SJCRH30 (cell line): ENCODE data around the gene KCNMA1. TPM values are rescaled to one million over a fixed set of nuclear protein-coding genes. Genes with fewer than 3 reads are reported as not detected.

Source experiments
- DNase-seq, 2 experiments: peaks; one replicate each; pipeline ENCODE4 v3.0.0-alpha.2; 2015 to 2020
- H3K27ac ChIP-seq: fragments of 250-450 bp; sonication (Bioruptor Pico); 2 replicates; pipeline ENCODE4 v1.5.1; 2020; ENCODE audit warnings: mild to moderate bottlenecking, moderate library complexity
- H3K27me3 ChIP-seq: fragments of 250-450 bp; sonication (Bioruptor Pico); 2 replicates; pipeline ENCODE4 v1.5.1; 2020; ENCODE audit warnings: mild to moderate bottlenecking, moderate library complexity
- H3K36me3 ChIP-seq: fragments of 250-450 bp; sonication (Bioruptor Pico); 2 replicates; pipeline ENCODE4 v1.5.1; 2020; ENCODE audit warnings: mild to moderate bottlenecking, moderate library complexity
- H3K4me1 ChIP-seq: fragments of 250-450 bp; sonication (Bioruptor Pico); 2 replicates; pipeline ENCODE4 v1.5.1; 2020; ENCODE audit warnings: mild to moderate bottlenecking, moderate library complexity
- H3K4me3 ChIP-seq: fragments of 250-450 bp; sonication (Bioruptor Pico); 2 replicates; pipeline ENCODE4 v1.5.1; 2020; ENCODE audit warnings: mild to moderate bottlenecking, moderate library complexity
- H3K9me3 ChIP-seq: fragments of 250-450 bp; sonication (Bioruptor Pico); replicated peaks from 2 replicates; pipeline ENCODE4 v1.5.1; 2020; ENCODE audit warnings: mild to moderate bottlenecking, moderate library complexity
- total RNA-seq: library from RNA; depleted of rRNA; stranded (reverse); fragments of >200 nt; shearing (Covaris generic); gene quantifications from 2 replicates; pipeline ENCODE4 v1.2.3, GENCODE V29; 2014

KCNMA1 gene
- total RNA-seq, 1 experiment from 2014 or later: 0.69 TPM

GRCh38 chr10:77380723-77381122, 256.9 kb downstream of the KCNMA1 start:
- Histone ChIP-seq H3K4me3 (no peak overlapping the region), H3K27ac (no peak overlapping the region), H3K4me1 (no peaks in the 10 kb centered on the region), H3K9me3 (no peaks in the 10 kb centered on the region), H3K27me3 (0 out of 2 replicates have a peak, but pooled peaks cover 2% of the 10 kb centered on the region), H3K36me3 (no peaks in the 10 kb centered on the region)
- DNase-seq: no peak

DNA sequence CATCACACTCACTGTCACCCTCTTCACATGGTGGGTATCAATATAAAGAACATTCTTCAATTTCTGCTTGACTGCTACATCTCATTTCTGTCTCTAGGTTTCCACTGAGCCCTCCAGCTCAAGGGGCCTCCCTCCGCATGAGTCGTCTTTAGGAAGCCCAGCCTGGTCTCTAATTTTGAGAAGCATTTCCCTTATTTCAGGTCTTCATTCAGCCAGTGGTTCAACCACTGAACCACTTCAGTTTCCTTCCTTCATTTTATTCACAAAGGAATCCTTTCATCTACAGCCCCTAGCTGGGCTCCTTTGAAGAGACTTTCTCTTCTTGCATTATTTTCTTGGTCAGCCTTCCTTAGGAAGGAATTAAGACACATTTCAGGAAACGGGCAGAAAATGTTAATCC, 257.4 kb downstream of the KCNMA1 start:
- DNase-seq: no peak
- H3K9me3 ChIP-seq: no peaks in the 10 kb centered on the region
- 0 out of 2 replicates have a peak, but pooled peaks cover 2% of the 10 kb centered on the region for H3K27me3 ChIP-seq
- no peaks in the 10 kb centered on the region for H3K36me3 ChIP-seq
- H3K4me1 ChIP-seq: no peaks in the 10 kb centered on the region
- H3K4me3 ChIP-seq: no peak overlapping the region
- no peak overlapping the region for H3K27ac ChIP-seq

DNA sequence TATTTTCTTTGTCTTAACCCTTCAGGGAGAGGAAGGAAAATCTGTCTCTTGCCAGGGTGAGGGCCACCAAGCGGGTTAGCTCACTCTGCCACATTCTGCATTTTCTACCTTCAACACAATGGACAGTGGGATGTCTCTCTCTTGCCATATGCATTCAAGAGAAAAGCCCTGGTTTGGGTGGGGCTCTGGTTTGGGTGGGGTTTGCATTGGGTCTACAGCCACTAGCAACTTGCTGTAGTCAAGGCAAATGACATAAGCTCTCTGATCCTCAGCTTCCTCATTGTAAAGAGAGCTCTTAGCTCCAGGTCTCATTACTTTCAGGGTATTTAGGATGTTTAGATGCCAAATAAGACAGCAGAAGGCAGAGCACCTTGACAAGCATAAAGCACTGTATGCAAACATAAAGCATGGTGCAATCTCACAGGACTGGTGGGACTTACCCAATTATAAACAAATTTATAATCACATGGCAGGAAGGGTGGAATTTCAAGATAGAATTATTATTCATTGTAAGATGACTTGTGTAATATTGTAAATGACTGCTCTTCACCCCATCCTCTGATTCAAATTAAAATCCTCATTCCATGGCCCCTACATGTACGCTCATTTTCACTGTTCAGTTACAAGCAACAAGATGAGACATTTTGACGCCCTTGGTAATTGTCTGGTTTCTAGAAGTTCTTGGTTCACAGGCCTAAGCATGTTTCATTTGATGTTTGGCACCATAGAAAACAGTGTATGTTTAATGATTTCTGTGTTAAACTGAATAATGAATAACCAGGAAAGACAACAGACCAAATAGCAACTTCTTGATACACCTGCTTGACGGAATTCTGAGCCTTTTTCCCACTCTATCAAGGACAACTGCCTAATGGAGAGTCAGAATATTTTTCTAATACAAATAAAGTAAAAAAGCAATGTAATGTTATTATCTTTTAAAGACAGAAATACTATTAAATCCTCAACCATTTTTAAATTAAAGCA, 258.9 kb downstream of the KCNMA1 start:
- H3K27me3 ChIP-seq: 0 out of 2 replicates have a peak, but pooled peaks cover 2% of the 10 kb centered on the region
- no peak overlapping the region for H3K27ac ChIP-seq
- no peaks in the 10 kb centered on the region for H3K9me3 ChIP-seq
- no peak for DNase-seq
- no peaks in the 10 kb centered on the region for H3K4me1 ChIP-seq
- H3K4me3 ChIP-seq: no peak overlapping the region
- H3K36me3 ChIP-seq: no peaks in the 10 kb centered on the region

DNA sequence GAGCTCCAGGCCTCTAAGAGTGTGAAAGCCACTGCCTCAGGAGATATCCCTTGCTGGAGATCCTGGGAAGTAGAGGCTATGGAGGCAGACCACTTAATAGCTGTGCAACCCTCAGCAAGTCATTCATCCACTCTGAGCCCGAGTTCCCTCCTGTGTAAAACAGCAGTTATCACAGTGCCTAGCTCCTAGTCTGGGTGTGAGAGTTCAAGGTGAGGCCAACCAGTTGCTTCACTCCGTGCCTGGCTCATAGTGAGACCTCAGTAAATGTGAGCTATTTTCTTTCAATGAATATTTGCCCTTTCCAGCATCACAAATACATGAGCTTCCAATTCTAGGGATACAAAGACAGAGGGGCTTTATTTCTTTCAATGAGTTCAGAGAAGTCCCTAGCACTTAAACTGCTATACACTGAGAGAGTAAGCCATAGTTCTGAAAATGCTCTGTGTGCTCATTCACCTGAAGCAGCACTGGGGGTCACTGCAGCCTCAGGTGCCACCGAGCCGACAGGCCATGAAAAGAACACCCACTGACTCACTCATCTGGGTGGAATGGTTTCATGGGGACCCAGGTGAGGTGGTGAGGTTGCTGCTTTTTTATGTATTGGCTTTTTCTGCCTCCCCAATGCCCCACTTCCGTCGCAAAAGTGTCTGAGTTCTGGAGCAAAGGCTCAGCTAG, 259.8 kb downstream of the KCNMA1 start:
- H3K9me3 ChIP-seq: no peaks in the 10 kb centered on the region
- H3K4me1 ChIP-seq: no peaks in the 10 kb centered on the region
- 0 out of 2 replicates have a peak, but pooled peaks cover 2% of the 10 kb centered on the region for H3K27me3 ChIP-seq
- H3K36me3 ChIP-seq: no peaks in the 10 kb centered on the region
- no peak overlapping the region for H3K4me3 ChIP-seq
- no peak overlapping the region for H3K27ac ChIP-seq
- DNase-seq: no peak

DNA sequence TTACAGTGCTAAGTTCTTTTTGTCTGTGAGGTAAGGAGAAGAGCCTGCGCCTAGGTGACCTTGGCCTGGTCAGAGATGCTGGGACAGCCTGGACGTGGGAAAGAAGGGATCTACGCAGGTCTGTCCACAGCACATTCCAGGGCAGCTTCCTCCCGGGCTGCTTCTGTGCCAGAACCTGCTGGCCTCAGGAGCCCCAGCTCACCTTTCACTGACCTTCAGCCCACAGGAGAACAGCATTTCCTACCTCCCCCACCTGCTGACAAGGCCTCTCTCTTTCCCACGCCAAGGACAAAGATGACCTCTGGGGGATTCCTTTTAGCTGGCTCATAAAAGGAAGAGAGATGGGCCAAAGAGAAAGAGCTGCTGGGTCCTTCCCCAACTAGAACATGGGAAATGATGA, 260.6 kb downstream of the KCNMA1 start:
- H3K4me1 ChIP-seq: peaks cover under 1% of the 10 kb centered on the region; the same call in 1 of the 2 replicates
- no peaks in the 10 kb centered on the region for H3K9me3 ChIP-seq
- H3K27ac ChIP-seq: no peak overlapping the region
- H3K36me3 ChIP-seq: no peaks in the 10 kb centered on the region
- no peak for DNase-seq
- 0 out of 2 replicates have a peak, but pooled peaks cover 2% of the 10 kb centered on the region for H3K27me3 ChIP-seq
- H3K4me3 ChIP-seq: no peak overlapping the region

GRCh38 chr10:77374189-77374656, 263.4 kb downstream of the KCNMA1 start:
- Histone ChIP-seq H3K4me1 (peaks cover 6% of the 10 kb centered on the region; the same call in 1 of the 2 replicates), H3K36me3 (no peaks in the 10 kb centered on the region), H3K9me3 (no peaks in the 10 kb centered on the region), H3K27ac (no peak overlapping the region), H3K4me3 (no peak overlapping the region), H3K27me3 (0 out of 2 replicates have a peak, but pooled peaks cover 2% of the 10 kb centered on the region)
- no peak for DNase-seq

DNA sequence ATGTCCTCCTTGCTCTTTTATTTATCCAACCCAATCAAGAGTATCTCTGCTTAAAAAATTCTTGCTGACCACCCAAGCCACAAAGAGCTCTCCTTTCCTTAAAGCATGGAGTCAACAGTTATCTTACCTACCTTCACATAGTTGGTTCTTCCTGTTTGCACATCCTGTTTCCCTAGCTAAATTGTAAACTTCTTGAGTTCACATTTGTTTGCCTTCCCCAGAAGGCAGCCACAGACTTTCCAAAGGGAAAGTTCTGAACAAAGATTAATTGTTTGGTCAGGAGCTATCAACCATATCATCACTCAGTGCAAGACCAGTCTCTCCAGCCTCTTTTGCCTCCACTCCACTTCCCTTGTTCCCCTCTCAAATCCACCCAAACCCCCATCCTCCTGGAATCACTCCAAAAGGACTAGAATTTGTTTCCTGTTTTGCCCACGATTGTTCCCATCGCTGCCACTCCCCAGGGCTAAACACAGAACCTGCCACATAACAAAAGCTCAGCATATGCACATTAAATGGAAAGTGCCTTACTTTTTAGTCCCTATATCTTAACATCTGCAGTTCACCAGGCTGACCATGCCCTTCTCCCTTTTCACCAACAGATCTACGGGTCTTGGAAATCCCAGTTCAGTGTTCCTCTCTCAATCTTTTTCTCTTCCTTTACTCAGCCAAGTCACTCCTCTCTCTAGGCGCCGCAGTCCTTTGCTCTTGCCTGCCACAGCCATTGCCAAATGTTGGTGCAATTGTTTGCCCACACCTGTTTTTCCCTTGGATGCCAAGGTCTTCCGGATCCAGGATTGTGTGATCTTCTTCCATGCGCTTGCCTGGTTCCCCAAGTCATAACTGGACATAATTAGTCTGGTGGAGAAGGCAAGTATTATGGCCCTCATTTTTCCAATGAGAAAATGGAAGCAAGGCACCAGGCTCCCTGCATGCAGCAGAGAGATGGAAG, 265.5 kb downstream of the KCNMA1 start:
- Histone ChIP-seq H3K4me1 (peaks cover 6% of the 10 kb centered on the region; the same call in 1 of the 2 replicates), H3K36me3 (no peaks in the 10 kb centered on the region), H3K9me3 (no peaks in the 10 kb centered on the region), H3K4me3 (no peak overlapping the region), H3K27me3 (no peaks in the 10 kb centered on the region), H3K27ac (no peak overlapping the region)
- DNase-seq: no peak

DNA sequence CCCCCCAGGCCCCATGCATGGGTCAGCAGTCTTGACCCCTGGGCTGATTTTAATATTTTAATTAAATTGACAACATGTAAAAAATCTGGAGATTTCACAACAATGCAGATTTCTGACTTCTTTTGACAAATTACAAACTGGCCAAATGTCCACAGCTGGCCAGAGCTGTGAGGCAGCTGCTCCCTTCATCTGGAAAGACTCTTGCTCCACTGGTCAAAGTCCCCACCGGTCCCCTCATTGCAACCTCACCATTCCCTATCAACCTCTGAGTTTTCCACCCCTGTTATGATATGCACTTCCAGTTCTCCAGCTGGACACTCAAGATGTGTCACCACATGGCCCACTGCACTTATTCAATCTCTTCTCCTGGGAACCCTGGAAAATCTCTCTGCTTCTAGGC, 266.2 kb downstream of the KCNMA1 start:
- H3K27me3 ChIP-seq: no peaks in the 10 kb centered on the region
- peaks cover 6% of the 10 kb centered on the region; the same call in 1 of the 2 replicates for H3K4me1 ChIP-seq
- no peaks in the 10 kb centered on the region for H3K9me3 ChIP-seq
- no peaks in the 10 kb centered on the region for H3K36me3 ChIP-seq
- DNase-seq: no peak
- no peak overlapping the region for H3K4me3 ChIP-seq
- no peak overlapping the region for H3K27ac ChIP-seq

DNA sequence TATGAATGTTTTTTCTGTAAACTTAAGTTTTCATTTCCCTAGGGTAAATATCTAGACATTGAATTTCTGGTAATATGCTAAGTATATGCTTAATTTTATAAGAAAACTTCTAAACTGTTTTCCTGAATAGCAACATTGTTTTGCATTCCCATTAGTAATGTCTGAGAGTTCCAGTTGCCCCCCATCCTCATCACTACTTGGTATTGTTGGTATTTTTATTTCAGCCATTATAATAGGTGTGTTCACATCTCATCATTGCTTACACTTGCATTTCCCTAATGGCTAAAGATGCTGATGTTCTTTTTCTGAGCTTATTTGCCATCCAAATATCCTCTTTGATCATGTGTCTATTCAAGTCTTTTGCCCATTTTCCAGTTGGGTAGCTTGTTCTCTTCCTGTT, 269.6 kb downstream of the KCNMA1 start:
- Histone ChIP-seq H3K9me3 (no peaks in the 10 kb centered on the region), H3K4me3 (no peak overlapping the region), H3K36me3 (no peaks in the 10 kb centered on the region), H3K4me1 (peaks cover 6% of the 10 kb centered on the region; the same call in 1 of the 2 replicates), H3K27me3 (no peaks in the 10 kb centered on the region), H3K27ac (no peak overlapping the region)
- DNase-seq: no peak

GRCh38 chr10:77363210-77363609, 274.4 kb downstream of the KCNMA1 start:
- Histone ChIP-seq H3K27me3 (no peaks in the 10 kb centered on the region), H3K36me3 (no peaks in the 10 kb centered on the region), H3K9me3 (no peaks in the 10 kb centered on the region), H3K4me3 (no peak overlapping the region), H3K4me1 (peaks cover 23% of the 10 kb centered on the region), H3K27ac (no peak overlapping the region)
- DNase-seq: no peak

DNA sequence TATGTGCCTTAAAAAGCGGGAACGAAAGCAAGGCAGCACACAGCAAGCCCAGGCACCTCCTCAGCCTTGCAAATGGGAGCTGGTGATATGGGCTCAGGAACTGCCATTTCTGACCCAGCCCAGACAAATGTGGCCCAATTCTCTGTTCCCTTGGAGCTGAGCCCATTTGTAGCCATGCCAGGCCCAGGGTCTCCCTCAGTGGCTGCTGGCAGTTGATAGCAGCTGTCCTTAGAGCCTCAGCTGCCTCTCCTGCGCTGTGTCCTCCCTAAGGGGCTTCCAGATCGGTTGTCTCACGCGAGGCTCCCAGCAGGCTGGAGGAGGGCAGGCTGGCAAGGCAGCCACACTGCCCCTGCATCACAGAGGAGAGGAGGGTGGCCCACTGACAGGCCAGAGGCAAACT, 275.8 kb downstream of the KCNMA1 start:
- Histone ChIP-seq H3K27me3 (no peaks in the 10 kb centered on the region), H3K4me1 (peaks cover 29% of the 10 kb centered on the region), H3K36me3 (no peaks in the 10 kb centered on the region), H3K4me3 (no peak overlapping the region), H3K9me3 (no peaks in the 10 kb centered on the region), H3K27ac (no peak overlapping the region)
- peak; percentile 31 to 49 for DNase-seq

DNA sequence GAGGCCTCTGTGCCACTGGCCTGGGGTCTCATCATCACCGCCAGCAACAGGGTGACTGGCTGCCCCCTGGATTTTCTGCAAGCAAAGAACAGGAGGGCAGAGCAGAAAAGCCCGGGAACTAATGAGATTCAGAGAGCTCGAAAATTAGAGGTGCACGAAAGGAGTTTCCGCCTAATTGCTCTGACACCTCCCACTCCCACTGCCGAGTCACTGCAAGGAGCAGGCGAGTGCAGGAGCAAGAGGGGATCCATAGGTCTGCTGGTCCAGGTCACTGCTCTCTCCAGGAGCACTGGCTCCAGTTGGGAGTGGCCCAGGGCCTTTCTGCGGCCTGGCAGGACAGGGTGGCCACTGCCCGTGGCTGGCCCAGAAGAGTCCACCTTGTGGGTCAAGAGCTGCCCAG, 276.2 kb downstream of the KCNMA1 start:
- DNase-seq: no peak
- H3K4me1 ChIP-seq: peaks cover 29% of the 10 kb centered on the region
- H3K4me3 ChIP-seq: no peak overlapping the region
- no peaks in the 10 kb centered on the region for H3K36me3 ChIP-seq
- H3K27ac ChIP-seq: no peak overlapping the region; the same call in 1 of the 2 replicates
- H3K27me3 ChIP-seq: no peaks in the 10 kb centered on the region
- no peaks in the 10 kb centered on the region for H3K9me3 ChIP-seq

GRCh38 chr10:77360835-77361234, 276.8 kb downstream of the KCNMA1 start:
- H3K27ac ChIP-seq: no peak overlapping the region; the same call in 1 of the 2 replicates
- peaks cover 29% of the 10 kb centered on the region for H3K4me1 ChIP-seq
- no peaks in the 10 kb centered on the region for H3K27me3 ChIP-seq
- no peak overlapping the region for H3K4me3 ChIP-seq
- H3K36me3 ChIP-seq: no peaks in the 10 kb centered on the region
- peak in 1 of 2 experiments; percentile 50 for DNase-seq
- no peaks in the 10 kb centered on the region for H3K9me3 ChIP-seq

DNA sequence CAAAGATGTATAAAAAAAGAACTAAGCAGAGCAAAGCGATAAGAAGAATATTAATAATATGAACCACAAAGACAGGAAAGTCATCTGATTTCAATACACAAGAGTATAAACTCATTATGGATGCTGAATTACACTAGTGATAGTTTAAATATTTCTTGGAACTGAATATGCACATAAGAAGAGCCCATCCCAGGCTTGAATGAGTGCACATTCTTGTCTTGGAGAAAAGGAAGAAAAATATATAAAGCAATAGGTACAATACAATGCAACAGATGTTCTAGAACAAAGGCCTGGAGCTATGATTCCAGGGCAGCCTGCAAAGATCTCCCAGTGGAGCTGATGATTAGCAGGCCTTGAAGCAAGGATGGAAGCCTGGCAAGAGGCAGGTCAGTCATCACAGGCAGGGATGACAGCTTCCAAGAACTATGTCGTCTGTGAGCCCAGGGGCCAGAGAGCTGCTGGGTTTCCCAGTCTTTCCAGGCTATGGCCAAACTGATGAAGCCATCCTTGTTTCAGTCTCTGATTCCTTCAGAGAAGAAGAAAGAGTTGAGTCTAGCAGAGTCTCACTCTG, 277.6 kb downstream of the KCNMA1 start:
- Histone ChIP-seq H3K4me1 (peaks cover 29% of the 10 kb centered on the region), H3K36me3 (no peaks in the 10 kb centered on the region), H3K4me3 (no peak overlapping the region), H3K27ac (no peak overlapping the region), H3K27me3 (no peaks in the 10 kb centered on the region), H3K9me3 (no peaks in the 10 kb centered on the region)
- DNase-seq: no peak
